Mesenchymal stem cell (in vitro differentiated cells and primary cell): ENCODE measurements around the gene PAM16.

Experiments
- DNase-seq: peaks from one replicate; pipeline ENCODE4 v3.0.0-alpha.2; 2013
- H2AFZ ChIP-seq: one replicate; pipeline ENCODE4 v1.6.1; 2013; ENCODE audit warnings: low read depth, mild to moderate bottlenecking, control low read depth, inconsistent platforms, low read length, moderate library complexity
- H2AK5ac ChIP-seq: 2 replicates; pipeline ENCODE4 v1.6.1; 2013; ENCODE audit warnings: low read length, moderate library complexity, mild to moderate bottlenecking, inconsistent platforms; ENCODE audit not compliant: severe bottlenecking
- H2BK120ac ChIP-seq: one replicate; pipeline ENCODE4 v1.6.1; 2013; ENCODE audit warnings: low read depth, mild to moderate bottlenecking, inconsistent platforms, low read length, moderate library complexity
- H2BK12ac ChIP-seq, 2 experiments: one replicate each; pipeline ENCODE4 v1.6.1; 2013; ENCODE audit warnings: inconsistent platforms in 2 of 2, low read length in 2 of 2, mild to moderate bottlenecking in 2 of 2, moderate library complexity in 2 of 2, control low read depth in 1 of 2
- H2BK15ac ChIP-seq: one replicate; pipeline ENCODE4 v1.6.1; 2013; ENCODE audit warnings: mild to moderate bottlenecking, low read depth, inconsistent platforms; ENCODE audit not compliant: poor library complexity, severe bottlenecking
- H2BK5ac ChIP-seq: 2 replicates; pipeline ENCODE4 v1.6.1; 2013; ENCODE audit warnings: low read depth, mild to moderate bottlenecking, low read length, control low read depth, inconsistent platforms; ENCODE audit not compliant: poor library complexity, severe bottlenecking
- H3K14ac ChIP-seq, 2 experiments: one replicate each; pipeline ENCODE4 v1.6.1; 2013; ENCODE audit warnings: inconsistent platforms in 2 of 2, low read length in 2 of 2, control low read depth in 1 of 2, mild to moderate bottlenecking in 1 of 2, moderate library complexity in 1 of 2
- H3K18ac ChIP-seq, 2 experiments: one replicate each; pipeline ENCODE4 v1.6.1; 2013; ENCODE audit warnings: inconsistent platforms in 2 of 2, low read length in 2 of 2, control low read depth in 1 of 2, low read depth in 1 of 2, mild to moderate bottlenecking in 1 of 2
- H3K23ac ChIP-seq, 2 experiments: one replicate each; pipeline ENCODE4 v1.6.1; 2013; ENCODE audit warnings: inconsistent platforms in 2 of 2, low read length in 2 of 2, mild to moderate bottlenecking in 2 of 2, moderate library complexity in 2 of 2, control low read depth in 1 of 2
- H3K27ac ChIP-seq: 2 replicates; pipeline ENCODE4 v1.5.1; 2013; ENCODE audit warnings: mild to moderate bottlenecking, moderate library complexity, low read length, control low read depth, inconsistent platforms; ENCODE audit not compliant: poor library complexity, severe bottlenecking
- H3K27me3 ChIP-seq, 2 experiments: 2 replicates each; pipeline versions ENCODE4 v1.6.1 to v1.7.0; 2013; ENCODE audit warnings: low read length in 2 of 2, mild to moderate bottlenecking in 2 of 2, moderate library complexity in 2 of 2, control low read depth in 1 of 2, inconsistent platforms in 1 of 2; ENCODE audit not compliant: control insufficient read depth in 1 of 2, insufficient read depth in 1 of 2
- H3K36me3 ChIP-seq, 2 experiments: 2 replicates each; pipeline versions ENCODE4 v1.6.1 to v1.7.0; 2013; ENCODE audit warnings: low read length in 2 of 2, control low read depth in 1 of 2, inconsistent platforms in 1 of 2, low read depth in 1 of 2, mild to moderate bottlenecking in 1 of 2; ENCODE audit not compliant: insufficient read depth in 2 of 2, control insufficient read depth in 1 of 2
- H3K4ac ChIP-seq, 2 experiments: one replicate each; pipeline ENCODE4 v1.6.1; 2013; ENCODE audit warnings: inconsistent platforms in 2 of 2, low read length in 2 of 2, mild to moderate bottlenecking in 2 of 2, moderate library complexity in 2 of 2, control low read depth in 1 of 2, low read depth in 1 of 2
- H3K4me1 ChIP-seq: 2 replicates; pipeline ENCODE4 v1.6.1; 2013; ENCODE audit warnings: low read depth, low read length, control low read depth; ENCODE audit not compliant: control insufficient read depth, insufficient read depth
- H3K4me2 ChIP-seq: 2 replicates; pipeline ENCODE4 v1.6.1; 2013; ENCODE audit warnings: low read length, mild to moderate bottlenecking, inconsistent platforms; ENCODE audit not compliant: poor library complexity, severe bottlenecking
- H3K4me3 ChIP-seq, 2 experiments: 2 replicates each; pipeline versions ENCODE4 v1.5.1 to v1.7.0; 2013; ENCODE audit warnings: low read length in 2 of 2, mild to moderate bottlenecking in 2 of 2, control low read depth in 1 of 2, low read depth in 1 of 2; ENCODE audit not compliant: insufficient read depth in 1 of 2
- H3K79me1 ChIP-seq: replicated peaks from 2 replicates; pipeline ENCODE4 v1.6.1; 2013; ENCODE audit warnings: mild to moderate bottlenecking, control low read depth, low read length, inconsistent platforms; ENCODE audit not compliant: poor library complexity, severe bottlenecking
- H3K9ac ChIP-seq: 2 replicates; pipeline ENCODE4 v1.7.0; 2013; ENCODE audit warnings: mild to moderate bottlenecking, low read length, moderate library complexity
- H3K9me3 ChIP-seq: 2 replicates; pipeline ENCODE4 v1.7.0; 2013; ENCODE audit warnings: mild to moderate bottlenecking, low read length; ENCODE audit not compliant: control insufficient read depth
- H4K8ac ChIP-seq: one replicate; pipeline ENCODE4 v1.6.1; 2013; ENCODE audit warnings: inconsistent platforms, mild to moderate bottlenecking, low read length, moderate library complexity
- H4K91ac ChIP-seq: one replicate; pipeline ENCODE4 v1.6.1; 2013; ENCODE audit warnings: mild to moderate bottlenecking, low read length, inconsistent platforms
- WGBS: methylation state at CpG from one replicate; pipeline ENCODE4 v1.1.7; 2013; ENCODE audit warnings: mixed read lengths; 5-methylcytosine and 5-hydroxymethylcytosine counted together

Gene PAM16

DNA sequence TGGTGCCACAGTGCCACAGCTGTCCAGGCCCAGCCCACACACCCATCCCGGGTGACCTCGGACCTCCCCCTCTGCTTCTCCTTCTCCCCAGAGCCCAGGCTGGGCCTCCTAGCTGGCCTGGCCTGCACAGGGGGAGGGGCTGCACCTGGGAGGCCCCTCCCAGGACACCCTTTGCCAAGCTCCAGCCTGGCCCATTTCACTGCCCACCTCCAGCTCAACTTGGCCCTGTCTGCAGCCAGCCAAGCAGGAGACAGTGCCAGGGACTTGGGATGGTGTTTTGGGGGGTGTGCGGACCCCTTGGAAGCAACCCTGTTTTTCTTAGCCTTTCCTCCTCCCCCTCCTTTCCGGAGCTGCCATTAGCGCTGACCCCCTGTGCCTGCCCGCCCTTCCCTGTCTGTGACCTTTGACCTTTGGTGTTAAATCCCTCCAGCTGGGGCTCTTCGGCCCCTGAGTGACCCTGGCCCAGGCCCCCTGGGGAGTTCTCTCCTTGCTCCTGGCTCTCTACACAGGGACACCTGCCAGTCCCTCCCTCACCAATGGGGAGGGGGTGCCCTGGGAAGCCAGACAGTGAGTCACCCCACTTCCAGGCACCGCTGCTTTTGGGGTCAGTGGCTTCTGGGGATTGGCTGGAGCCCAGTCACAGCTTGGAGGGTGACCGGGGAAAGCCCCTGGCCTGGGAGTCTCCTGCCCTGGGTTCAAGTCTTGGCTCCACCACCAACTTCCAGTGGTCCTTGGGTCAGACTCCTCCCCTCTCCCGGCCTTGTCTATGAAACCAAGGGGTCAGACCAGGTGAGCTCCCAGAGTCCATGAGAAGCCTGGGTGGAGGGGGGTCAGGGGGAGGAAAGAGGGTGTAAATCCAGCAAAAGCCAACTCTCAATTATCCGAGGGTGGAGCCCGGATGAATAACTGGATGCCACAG lies 33.3 kb downstream of the PAM16 start:
- H3K79me1 ChIP-seq, result peaks cover 8% of the 10 kb centered on the region
- H2AFZ ChIP-seq, result no peak overlapping the region
- H2BK5ac ChIP-seq, result no peak overlapping the region
- peak overlapping the region in 1 of 2 experiments; percentile 57 for H2BK12ac ChIP-seq
- H2BK120ac ChIP-seq, result peak overlapping the region; percentile 51
- H3K23ac ChIP-seq, result no peak overlapping the region
- H2AK5ac ChIP-seq, result peak overlapping the region; percentile 78
- peaks cover 77% of the 10 kb centered on the region for H3K4me1 ChIP-seq
- peak; percentile 68 for DNase-seq
- peak overlapping the region in 1 of 2 experiments; percentile 1 for H3K18ac ChIP-seq
- WGBS, result 53% methylated on average over 12 of the region's 12 CpGs
- peak overlapping the region; percentile 59 for H4K91ac ChIP-seq
- H3K27me3 ChIP-seq, result no peaks in the 10 kb centered on the region
- H4K8ac ChIP-seq, result peak overlapping the region; percentile 14
- peak overlapping the region; percentile 83 for H3K9ac ChIP-seq
- H3K14ac ChIP-seq, result peak overlapping the region in 1 of 2 experiments; percentile 18
- H3K4ac ChIP-seq, result peak overlapping the region in 1 of 2 experiments; percentile 60
- peak overlapping the region; percentile 85 for H2BK15ac ChIP-seq
- H3K4me2 ChIP-seq, result peak overlapping the region; percentile 50
- H3K4me3 ChIP-seq, result peak overlapping the region; percentile 62 to 89
- H3K36me3 ChIP-seq, result peaks cover 0 to 19% of the 10 kb centered on the region in 2 experiments
- no peaks in the 10 kb centered on the region for H3K9me3 ChIP-seq
- H3K27ac ChIP-seq, result peak overlapping the region; percentile 86

DNA sequence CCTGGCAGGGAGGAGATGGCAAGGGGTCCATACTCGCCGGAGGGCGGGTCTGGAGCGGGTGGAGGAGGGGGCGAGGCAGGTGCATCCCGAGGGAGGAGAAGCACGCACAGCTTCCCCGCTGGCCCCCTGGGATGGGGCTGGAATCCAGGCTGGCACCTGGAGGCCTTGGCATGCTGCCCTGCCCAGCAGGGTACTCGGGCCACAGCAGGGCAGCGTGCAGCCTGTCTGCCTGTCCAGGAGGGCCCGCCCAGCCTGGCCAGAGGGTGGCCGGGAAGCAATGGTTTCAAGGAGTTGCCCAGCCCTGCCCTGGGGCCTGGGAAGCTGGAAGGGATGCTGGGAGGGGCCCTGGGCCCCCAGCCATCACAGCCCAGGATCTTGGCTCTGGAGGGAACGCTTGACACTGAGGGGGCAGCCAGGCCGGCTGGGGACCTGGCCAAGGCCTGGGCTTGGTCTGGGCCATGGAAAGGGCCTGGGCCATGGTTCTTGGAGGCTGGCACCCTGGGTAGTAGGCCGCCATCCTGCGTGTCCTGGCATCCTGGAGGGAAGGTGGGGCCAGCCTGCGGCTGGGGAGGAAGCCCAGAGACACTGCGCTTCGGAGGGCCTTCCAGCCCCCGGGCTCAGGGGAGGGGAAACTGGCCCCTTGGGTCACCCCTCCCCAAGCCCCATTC lies 34.1 kb downstream of the PAM16 start:
- H4K91ac ChIP-seq, result peak overlapping the region; percentile 70
- H3K23ac ChIP-seq, result peak overlapping the region in 1 of 2 experiments; percentile 85
- peaks cover 0 to 11% of the 10 kb centered on the region in 2 experiments for H3K36me3 ChIP-seq
- H2BK12ac ChIP-seq, result peak overlapping the region in 1 of 2 experiments; percentile 57
- H2BK5ac ChIP-seq, result peak overlapping the region; percentile 53
- peaks cover 70% of the 10 kb centered on the region for H3K4me1 ChIP-seq
- peak overlapping the region; percentile 78 for H2BK15ac ChIP-seq
- H3K18ac ChIP-seq, result peak overlapping the region; percentile 44 to 52
- no peak overlapping the region for H2AFZ ChIP-seq
- H3K27ac ChIP-seq, result peak overlapping the region; percentile 86
- WGBS, result 33% methylated on average over 20 of the region's 20 CpGs
- H3K4me2 ChIP-seq, result peak overlapping the region; percentile 50
- peak overlapping the region; percentile 30 to 60 for H3K4ac ChIP-seq
- H2AK5ac ChIP-seq, result peak overlapping the region; percentile 41
- DNase-seq, result no peak
- H4K8ac ChIP-seq, result no peak overlapping the region
- H2BK120ac ChIP-seq, result peak overlapping the region; percentile 88
- H3K79me1 ChIP-seq, result peaks cover 8% of the 10 kb centered on the region
- no peaks in the 10 kb centered on the region for H3K27me3 ChIP-seq
- peak overlapping the region; percentile 83 for H3K9ac ChIP-seq
- no peaks in the 10 kb centered on the region for H3K9me3 ChIP-seq
- H3K14ac ChIP-seq, result peak overlapping the region in 1 of 2 experiments; percentile 73
- H3K4me3 ChIP-seq, result peak overlapping the region; percentile 62 to 89

DNA sequence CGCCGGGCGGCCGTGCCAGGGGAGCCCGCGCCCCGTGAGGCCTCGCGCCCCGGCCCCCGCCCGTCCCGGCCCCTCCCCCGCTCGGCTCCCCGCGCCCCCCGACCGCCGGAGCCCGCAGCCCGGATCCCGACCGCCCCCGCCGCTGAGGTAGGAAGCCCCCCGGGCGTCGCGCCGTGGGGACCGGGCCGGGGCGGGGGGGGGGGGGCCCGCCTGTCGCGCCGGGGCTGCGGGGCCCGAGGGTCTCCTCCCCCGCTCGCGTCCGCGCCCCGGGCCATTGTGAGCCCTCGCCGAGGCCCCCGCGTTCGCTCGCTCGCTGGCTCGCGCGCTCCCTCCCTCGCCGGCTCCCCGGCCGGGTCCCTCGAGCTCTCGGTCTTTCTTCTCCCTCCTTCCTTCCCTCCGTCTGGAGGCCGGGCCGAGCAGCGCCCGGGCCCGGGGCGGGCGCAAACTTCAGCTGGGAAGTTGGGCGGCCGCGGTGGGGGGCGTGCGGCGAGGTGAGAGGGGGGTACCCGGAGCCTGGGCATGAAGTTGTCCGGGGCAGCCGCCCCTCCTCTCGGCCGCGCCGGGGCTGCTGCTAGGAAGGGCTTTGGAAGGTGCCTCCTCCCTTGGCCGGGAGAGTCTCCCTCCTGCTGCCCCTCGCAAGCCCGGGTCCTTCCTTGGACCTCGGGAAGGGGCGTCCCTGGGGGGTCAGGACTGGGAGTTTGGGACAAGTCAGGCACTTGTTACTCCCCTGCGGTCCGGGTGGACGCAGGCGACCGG lies 34.8 kb downstream of the PAM16 start:
- Histone ChIP-seq H2BK5ac (peak overlapping the region; percentile 95), H2BK15ac (peak overlapping the region; percentile 26), H4K91ac (peak overlapping the region; percentile 70), H4K8ac (peak overlapping the region; percentile 22), H3K4me1 (peaks cover 63% of the 10 kb centered on the region), H3K27ac (peak overlapping the region; percentile 86), H2BK12ac (no peak overlapping the region), H3K36me3 (peaks cover 0 to 7% of the 10 kb centered on the region in 2 experiments), H3K18ac (peak overlapping the region; percentile 44 to 52), H2AK5ac (no peak overlapping the region), H3K4me3 (peak overlapping the region; percentile 62 to 89), H3K14ac (peak overlapping the region; percentile 9 to 83), H3K9me3 (no peaks in the 10 kb centered on the region), H3K23ac (peak overlapping the region in 1 of 2 experiments; percentile 85), H3K79me1 (peaks cover 7% of the 10 kb centered on the region), H3K4ac (peak overlapping the region; percentile 12 to 59), H3K9ac (peak overlapping the region; percentile 83), H3K27me3 (no peaks in the 10 kb centered on the region), H2BK120ac (peak overlapping the region; percentile 88), H2AFZ (no peak overlapping the region), H3K4me2 (peak overlapping the region; percentile 50)
- 2% methylated on average over 28 of the region's 93 CpGs for WGBS
- DNase-seq, result peak; percentile 50
